GM21576 (cell line): ENCODE data around the gene BCAS3.

Experiments
- ATAC-seq: cut with Tn5 transposase; IDR thresholded peaks from one replicate; pipeline ENCODE4 v1.9.1; 2021; ENCODE audit warnings: mild to moderate bottlenecking, moderate library complexity; ENCODE audit not compliant: unreplicated experiment

The BCAS3 gene

GRCh38 chr17:61177351-61177750, 499.7 kb downstream of the BCAS3 start:
- no peak for ATAC-seq

GRCh38 chr17:61178284-61178683, 500.6 kb downstream of the BCAS3 start:
- no peak for ATAC-seq

- no peak for ATAC-seq
Measured at GRCh38 chr17:61179380-61179806, 501.7 kb downstream of the BCAS3 start.

- no peak for ATAC-seq
Measured at GRCh38 chr17:61183793-61184192, 506.1 kb downstream of the BCAS3 start.

- no peak for ATAC-seq
Measured at GRCh38 chr17:61185385-61185784, 507.7 kb downstream of the BCAS3 start.

- ATAC-seq, result no peak
Measured at GRCh38 chr17:61187038-61187437, 509.4 kb downstream of the BCAS3 start.

GRCh38 chr17:61188081-61188480, 510.4 kb downstream of the BCAS3 start:
- no peak for ATAC-seq

GRCh38 chr17:61189968-61190367, 512.3 kb downstream of the BCAS3 start:
- no peak for ATAC-seq

- ATAC-seq, result no peak
Measured at GRCh38 chr17:61196302-61196704, 518.7 kb downstream of the BCAS3 start.

GRCh38 chr17:61196799-61197198, 519.1 kb downstream of the BCAS3 start:
- no peak for ATAC-seq

- ATAC-seq, result no peak
Measured at GRCh38 chr17:61199431-61200338, 522.0 kb downstream of the BCAS3 start.

GRCh38 chr17:61200339-61200715, 522.7 kb downstream of the BCAS3 start:
- no peak for ATAC-seq

GRCh38 chr17:61201211-61201610, 523.6 kb downstream of the BCAS3 start:
- ATAC-seq, result no peak

GRCh38 chr17:61202564-61202963, 524.9 kb downstream of the BCAS3 start:
- ATAC-seq, result no peak

- ATAC-seq, result no peak
Measured at GRCh38 chr17:61203671-61204131, 526.0 kb downstream of the BCAS3 start.

- no peak for ATAC-seq
Measured at GRCh38 chr17:61204456-61204855, 526.8 kb downstream of the BCAS3 start.

- no peak for ATAC-seq
Measured at GRCh38 chr17:61205401-61205800, 527.8 kb downstream of the BCAS3 start.

- ATAC-seq, result no peak
Measured at GRCh38 chr17:61205931-61206330, 528.3 kb downstream of the BCAS3 start.

GRCh38 chr17:61206922-61207321, 529.3 kb downstream of the BCAS3 start:
- no peak for ATAC-seq

- no peak for ATAC-seq
Measured at GRCh38 chr17:61208301-61209105, 530.9 kb downstream of the BCAS3 start.

- ATAC-seq, result no peak
Measured at GRCh38 chr17:61209106-61209439, 531.4 kb downstream of the BCAS3 start.

- ATAC-seq, result no peak
Measured at GRCh38 chr17:61209525-61209924, 531.9 kb downstream of the BCAS3 start.
